ENCODE measurements around the gene TPX2. TPM values are rescaled to one million over a fixed set of nuclear protein-coding genes. Genes with fewer than 3 reads are reported as not detected.

The TPX2 gene
- total RNA-seq, 2 donors from 2014 or later: 21.8 to 74.5 TPM

GRCh38 chr20:31790401-31790800, 51.3 kb downstream of the TPX2 start:
- Histone ChIP-seq H3K9me3 (no peaks in the 10 kb centered on the region), H3K27me3 (no peaks in the 10 kb centered on the region), H3K9ac (ENCODE audit: low read depth in 2 of 2, low read length in 2 of 2) (no peak overlapping the region), H3K36me3 (no peaks in the 10 kb centered on the region), H3K27ac (no peak overlapping the region), H3K4me1 (no peaks in the 10 kb centered on the region), H3K4me3 (no peak overlapping the region)
- intact Hi-C loops (cut with DNase I): no loop called here
- no peak for DNase-seq
- TF ChIP-seq CTCF (IDR thresholded peaks at IDR 0.05): no peak

DNA sequence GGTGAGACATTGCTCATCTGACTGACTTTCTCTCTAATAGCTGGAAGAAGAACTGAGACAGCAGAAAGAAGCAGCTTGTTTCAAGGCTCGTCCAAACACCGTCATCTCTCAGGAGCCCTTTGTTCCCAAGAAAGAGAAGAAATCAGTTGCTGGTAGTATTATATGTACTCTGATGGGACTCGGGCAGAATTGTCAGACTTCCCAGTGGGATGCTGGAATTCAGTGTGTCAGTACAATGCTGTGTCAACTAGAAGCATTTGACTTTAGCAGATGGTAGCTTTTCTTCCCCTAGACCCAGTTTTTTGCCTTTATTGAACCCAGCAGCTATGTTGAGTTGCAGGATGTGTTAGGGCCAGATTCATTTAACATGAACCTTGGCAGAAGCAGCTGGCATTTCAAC, 58.3 kb downstream of the TPX2 start:
- Histone ChIP-seq H3K4me3 (no peak overlapping the region), H3K9me3 (no peaks in the 10 kb centered on the region), H3K27me3 (no peaks in the 10 kb centered on the region), H3K27ac (no peak overlapping the region), H3K4me1 (no peaks in the 10 kb centered on the region), H3K9ac (ENCODE audit: low read depth in 2 of 2, low read length in 2 of 2) (no peak overlapping the region), H3K36me3 (no peaks in the 10 kb centered on the region)
- DNase-seq: no peak
- intact Hi-C loops (cut with DNase I): no loop called here
- TF ChIP-seq CTCF (IDR thresholded peaks at IDR 0.05): no peak

DNA sequence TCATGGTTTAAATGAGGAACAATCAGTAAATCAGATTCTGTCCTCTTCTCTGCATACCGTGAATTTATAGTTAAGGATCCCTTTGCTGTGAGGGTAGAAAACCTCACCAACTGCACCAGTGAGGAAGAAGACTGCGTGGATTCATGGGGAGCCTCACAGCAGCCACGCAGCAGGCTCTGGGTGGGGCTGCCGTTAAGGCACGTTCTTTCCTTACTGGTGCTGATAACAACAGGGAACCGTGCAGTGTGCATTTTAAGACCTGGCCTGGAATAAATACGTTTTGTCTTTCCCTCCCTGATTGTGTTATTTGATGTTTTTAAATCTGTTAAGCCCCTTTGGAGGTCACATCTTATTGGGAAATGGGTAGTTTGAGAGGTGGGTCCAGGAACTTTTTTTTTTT, 62.4 kb downstream of the TPX2 start:
- no peaks in the 10 kb centered on the region for H3K4me1 ChIP-seq
- H3K9ac ChIP-seq (ENCODE audit: low read depth in 2 of 2, low read length in 2 of 2): no peak overlapping the region
- H3K27me3 ChIP-seq: no peaks in the 10 kb centered on the region
- no peak for DNase-seq
- H3K27ac ChIP-seq: no peak overlapping the region
- no peaks in the 10 kb centered on the region for H3K36me3 ChIP-seq
- intact Hi-C loops (cut with DNase I): no loop called here
- H3K9me3 ChIP-seq: no peaks in the 10 kb centered on the region
- H3K4me3 ChIP-seq: no peak overlapping the region
- no peak for TF ChIP-seq CTCF (IDR thresholded peaks at IDR 0.05)

GRCh38 chr20:31803552-31804291, 64.6 kb downstream of the TPX2 start:
- Histone ChIP-seq H3K9me3 (no peaks in the 10 kb centered on the region), H3K4me1 (no peaks in the 10 kb centered on the region), H3K9ac (ENCODE audit: low read depth in 2 of 2, low read length in 2 of 2) (no peak overlapping the region), H3K36me3 (no peaks in the 10 kb centered on the region), H3K27me3 (no peaks in the 10 kb centered on the region), H3K27ac (no peak overlapping the region), H3K4me3 (no peak overlapping the region)
- TF ChIP-seq CTCF (IDR thresholded peaks at IDR 0.05): no peak
- intact Hi-C loops (cut with DNase I): no loop called here
- no peak for DNase-seq

GRCh38 chr20:31806564-31807355, 67.7 kb downstream of the TPX2 start:
- Histone ChIP-seq H3K36me3 (no peaks in the 10 kb centered on the region), H3K9ac (ENCODE audit: low read depth in 2 of 2, low read length in 2 of 2) (no peak overlapping the region), H3K4me3 (no peak overlapping the region), H3K9me3 (no peaks in the 10 kb centered on the region), H3K27me3 (no peaks in the 10 kb centered on the region), H3K27ac (no peak overlapping the region), H3K4me1 (no peaks in the 10 kb centered on the region)
- no peak for TF ChIP-seq CTCF (IDR thresholded peaks at IDR 0.05)
- intact Hi-C loops (cut with DNase I): no loop called here
- DNase-seq: no peak

All from colonic mucosa (tissue), 4 donors.